ENCODE measurements around the gene GABPB2. TPM values are rescaled to one million over a fixed set of nuclear protein-coding genes. Genes with fewer than 3 reads are reported as not detected.

GABPB2 gene
- total RNA-seq, 1 experiment from 2014 or later: 12.5 TPM

DNA sequence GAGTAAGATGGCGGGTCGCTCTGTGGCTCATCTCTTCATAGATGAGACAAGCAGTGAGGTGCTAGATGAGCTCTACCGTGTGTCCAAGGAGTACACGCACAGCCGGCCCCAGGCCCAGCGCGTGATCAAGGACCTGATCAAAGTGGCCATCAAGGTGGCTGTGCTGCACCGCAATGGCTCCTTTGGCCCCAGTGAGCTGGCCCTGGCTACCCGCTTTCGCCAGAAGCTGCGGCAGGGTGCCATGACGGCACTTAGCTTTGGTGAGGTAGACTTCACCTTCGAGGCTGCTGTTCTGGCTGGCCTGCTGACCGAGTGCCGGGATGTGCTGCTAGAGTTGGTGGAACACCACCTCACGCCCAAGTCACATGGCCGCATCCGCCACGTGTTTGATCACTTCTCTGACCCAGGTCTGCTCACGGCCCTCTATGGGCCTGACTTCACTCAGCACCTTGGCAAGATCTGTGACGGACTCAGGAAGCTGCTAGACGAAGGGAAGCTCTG, 88.2 kb downstream of the GABPB2 start:
- no peaks in the 10 kb centered on the region for H3K27me3 ChIP-seq (replicated peaks; ENCODE audit: insufficient read depth, low read depth, low read length, poor library complexity)
- intact Hi-C loops (cut with micrococcal nuclease; ENCODE audit: unreplicated experiment): loop anchor here (10.0 kb wide), 1 partner anchor 134 kb away; no protein-coding TSS in a partner anchor
- ChIA-PET CTCF (interaction anchor here (0.6 kb wide), 1 partner anchor 60 kb away, joined by 3 read pairs; no protein-coding TSS in a partner anchor), POLR2A (ENCODE audit: low non-redundant PET) (no interaction called here)
- no peak overlapping the region for H3K27ac ChIP-seq (ENCODE audit: low read depth, low read length, poor library complexity, severe bottlenecking)
- BruUV-seq (replicated peaks): no TSS peak
- H3K4me1 ChIP-seq (ENCODE audit: insufficient read depth, low read length, poor library complexity, severe bottlenecking): no peaks in the 10 kb centered on the region
- H3K4me3 ChIP-seq (ENCODE audit: low read depth, low read length, poor library complexity, severe bottlenecking): no peak overlapping the region
- TF ChIP-seq EZH2 (IDR thresholded peaks at IDR 0.05; ENCODE audit: borderline replicate concordance, low read depth, low read length, poor library complexity, severe bottlenecking) (no peak), CTCF (conservative IDR thresholded peaks at IDR 0.05; ENCODE audit: low read depth, low read length) (no peak)
- peaks cover 3% of the 10 kb centered on the region for H3K36me3 ChIP-seq (ENCODE audit: insufficient read depth, low read length, poor library complexity, severe bottlenecking)
- H3K9me3 ChIP-seq (ENCODE audit: low read depth, low read length, poor library complexity, severe bottlenecking): no peaks in the 10 kb centered on the region
- DNase-seq (ENCODE audit: low spot score): no peak

GRCh38 chr1:151159373-151159772, 88.8 kb downstream of the GABPB2 start:
- TF ChIP-seq EZH2 (IDR thresholded peaks at IDR 0.05; ENCODE audit: borderline replicate concordance, low read depth, low read length, poor library complexity, severe bottlenecking): no peak
- no peak for TF ChIP-seq CTCF (conservative IDR thresholded peaks at IDR 0.05; ENCODE audit: low read depth, low read length)
- BruUV-seq (replicated peaks): no TSS peak
- DNase-seq (ENCODE audit: low spot score): no peak
- Histone ChIP-seq H3K4me1 (ENCODE audit: insufficient read depth, low read length, poor library complexity, severe bottlenecking) (peaks cover 4% of the 10 kb centered on the region), H3K4me3 (ENCODE audit: low read depth, low read length, poor library complexity, severe bottlenecking) (no peak overlapping the region), H3K27me3 (replicated peaks; ENCODE audit: insufficient read depth, low read depth, low read length, poor library complexity) (no peaks in the 10 kb centered on the region), H3K27ac (ENCODE audit: low read depth, low read length, poor library complexity, severe bottlenecking) (no peak overlapping the region), H3K36me3 (ENCODE audit: insufficient read depth, low read length, poor library complexity, severe bottlenecking) (peaks cover 3% of the 10 kb centered on the region), H3K9me3 (ENCODE audit: low read depth, low read length, poor library complexity, severe bottlenecking) (no peaks in the 10 kb centered on the region)
- ChIA-PET POLR2A (ENCODE audit: low non-redundant PET) (no interaction called here), CTCF (interaction anchor here (0.6 kb wide), 1 partner anchor 61 kb away, joined by 3 read pairs; no protein-coding TSS in a partner anchor)
- intact Hi-C loops (cut with micrococcal nuclease; ENCODE audit: unreplicated experiment): loop anchor here (10.0 kb wide), 1 partner anchor 135 kb away; no protein-coding TSS in a partner anchor

DNA sequence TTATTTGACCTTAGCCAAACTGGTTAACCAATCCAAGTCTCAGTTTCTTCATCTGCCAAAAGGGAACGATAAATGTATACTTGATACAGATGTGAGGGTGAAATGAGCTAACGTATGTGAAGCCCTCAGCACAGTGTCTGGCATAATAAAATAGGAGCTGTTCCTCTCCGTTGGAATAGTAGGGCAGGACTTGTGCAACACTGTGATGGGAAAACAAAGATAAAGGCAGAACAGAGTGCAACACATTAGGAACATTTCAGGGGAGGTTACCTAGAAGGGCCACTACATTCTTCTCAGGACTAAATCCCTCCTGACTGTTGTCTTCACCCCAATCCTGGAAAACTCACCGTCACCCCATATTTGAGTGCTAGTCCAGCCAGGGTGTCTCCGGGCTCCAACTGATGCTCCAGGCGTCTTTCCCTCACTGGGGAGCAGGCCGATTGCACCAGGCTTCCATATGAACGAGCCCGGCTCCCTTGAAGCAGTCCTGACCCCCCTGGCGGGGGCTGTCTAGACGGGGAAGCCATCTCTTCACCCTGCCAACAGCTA, 94.2 kb downstream of the GABPB2 start:
- TSS peak; percentile 56 for BruUV-seq (replicated peaks)
- H3K4me1 ChIP-seq (ENCODE audit: insufficient read depth, low read length, poor library complexity, severe bottlenecking): peaks cover 13% of the 10 kb centered on the region
- H3K9me3 ChIP-seq (ENCODE audit: low read depth, low read length, poor library complexity, severe bottlenecking): no peaks in the 10 kb centered on the region
- TF ChIP-seq EZH2 (IDR thresholded peaks at IDR 0.05; ENCODE audit: borderline replicate concordance, low read depth, low read length, poor library complexity, severe bottlenecking): no peak
- no peak for TF ChIP-seq CTCF (conservative IDR thresholded peaks at IDR 0.05; ENCODE audit: low read depth, low read length)
- intact Hi-C loops (cut with micrococcal nuclease; ENCODE audit: unreplicated experiment): no loop called here
- H3K27ac ChIP-seq (ENCODE audit: low read depth, low read length, poor library complexity, severe bottlenecking): peak overlapping the region; percentile 81
- no peak for DNase-seq (ENCODE audit: low spot score)
- peak overlapping the region; percentile 73 for H3K4me3 ChIP-seq (ENCODE audit: low read depth, low read length, poor library complexity, severe bottlenecking)
- peaks cover 23% of the 10 kb centered on the region for H3K36me3 ChIP-seq (ENCODE audit: insufficient read depth, low read length, poor library complexity, severe bottlenecking)
- CTCF ChIA-PET: interaction anchor here (1.6 kb wide), 1 partner anchor 65 kb away, joined by 9 read pairs; no protein-coding TSS in a partner anchor
- H3K27me3 ChIP-seq (replicated peaks; ENCODE audit: insufficient read depth, low read depth, low read length, poor library complexity): no peaks in the 10 kb centered on the region
- POLR2A ChIA-PET (ENCODE audit: low non-redundant PET): interaction anchor here (0.6 kb wide), 1 partner anchor 10 kb away, joined by 3 read pairs; no protein-coding TSS in a partner anchor
